HepG2 (cell line): ENCODE measurements around the gene NHP2. TPM values are rescaled to one million over a fixed set of nuclear protein-coding genes. Genes with fewer than 3 reads are reported as not detected.

ENCODE experiments used
- BCL6 ChIP-seq: IDR thresholded peaks from 2 replicates; pipeline ENCODE4 v1.6.1; 2016; ENCODE audit warnings: missing genetic modification reagents, missing compliant biosample characterization
- BRCA1 ChIP-seq: sonication (generic); formaldehyde crosslinking; IDR thresholded peaks from 2 replicates; pipeline ENCODE4 v1.4.0; 2020; ENCODE audit warnings: missing genetic modification reagents
- CC2D1A ChIP-seq: sonication (generic); formaldehyde crosslinking; IDR thresholded peaks from 2 replicates; pipeline ENCODE4 v1.8.1; 2023; ENCODE audit warnings: mild to moderate bottlenecking, missing genetic modification reagents
- CSRNP1 ChIP-seq: sonication (generic); formaldehyde crosslinking; IDR thresholded peaks from 2 replicates; pipeline ENCODE4 v1.8.1; 2023; ENCODE audit warnings: mild to moderate bottlenecking, missing genetic modification reagents
- MEIS1 ChIP-seq: sonication (generic); formaldehyde crosslinking; IDR thresholded peaks from 2 replicates; pipeline ENCODE4 v1.9.0; 2021; ENCODE audit warnings: mild to moderate bottlenecking, missing genetic modification reagents, moderate library complexity, borderline replicate concordance
- RXRB ChIP-seq: IDR thresholded peaks from 2 replicates; pipeline ENCODE4 v1.6.1; 2016; ENCODE audit warnings: borderline replicate concordance, missing genetic modification reagents, missing compliant biosample characterization
- TCF7L2 ChIP-seq: IDR thresholded peaks from 2 replicates; pipeline ENCODE4 v1.6.1; 2011; ENCODE audit warnings: mild to moderate bottlenecking, low read depth, low read length, moderate library complexity
- USF2 ChIP-seq, 2 experiments: sonication (generic) in 1 of 2; formaldehyde crosslinking in 1 of 2; IDR thresholded peaks; 2 replicates each; pipeline versions ENCODE4 v1.5.1 to v1.6.1; 2011 to 2020; ENCODE audit warnings: borderline replicate concordance in 1 of 2, low read depth in 1 of 2, low read length in 1 of 2, mild to moderate bottlenecking in 1 of 2, missing genetic modification reagents in 1 of 2, moderate library complexity in 1 of 2
- XBP1 ChIP-seq: sonication (generic); formaldehyde crosslinking; IDR thresholded peaks from 2 replicates; pipeline ENCODE4 v1.5.0; 2020; ENCODE audit warnings: missing genetic modification reagents
- ZBTB44 ChIP-seq: sonication (generic); formaldehyde crosslinking; IDR thresholded peaks from 2 replicates; pipeline ENCODE4 v1.4.0; 2020; ENCODE audit warnings: missing genetic modification reagents
- ZBTB8A ChIP-seq: sonication (generic); formaldehyde crosslinking; IDR thresholded peaks from 2 replicates; pipeline ENCODE4 v1.4.0; 2020; ENCODE audit warnings: mild to moderate bottlenecking, low read depth, missing genetic modification reagents, borderline replicate concordance
- ZNF205 ChIP-seq: IDR thresholded peaks from 2 replicates; pipeline ENCODE4 v1.6.1; 2018; ENCODE audit warnings: missing biosample characterization, missing genetic modification reagents
- ZNF256 ChIP-seq: sonication (generic); formaldehyde crosslinking; conservative IDR thresholded peaks from 2 replicates; pipeline ENCODE4 v1.4.0; 2020; ENCODE audit warnings: missing genetic modification reagents
- ZNF563 ChIP-seq: sonication (generic); formaldehyde crosslinking; IDR thresholded peaks from 2 replicates; pipeline ENCODE4 v1.8.0; 2022; ENCODE audit warnings: mild to moderate bottlenecking, moderate library complexity, missing genetic modification reagents
- ZNF678 ChIP-seq: sonication (generic); formaldehyde crosslinking; IDR thresholded peaks from 2 replicates; pipeline ENCODE4 v1.4.0; 2020; ENCODE audit warnings: mild to moderate bottlenecking, missing genetic modification reagents
- ZNF691 ChIP-seq: sonication (generic); formaldehyde crosslinking; IDR thresholded peaks from 2 replicates; pipeline ENCODE4 v1.4.0; 2020; ENCODE audit warnings: missing genetic modification reagents, low read depth, mild to moderate bottlenecking, borderline replicate concordance
- ZNF777 ChIP-seq: sonication (generic); formaldehyde crosslinking; IDR thresholded peaks from 2 replicates; pipeline ENCODE4 v1.4.0; 2020; ENCODE audit warnings: missing genetic modification reagents
- ZNF782 ChIP-seq: sonication (generic); formaldehyde crosslinking; IDR thresholded peaks from 2 replicates; pipeline ENCODE4 v1.4.0; 2020; ENCODE audit warnings: missing genetic modification reagents, mild to moderate bottlenecking, borderline replicate concordance
- polyA plus RNA-seq, 8 experiments: library from polyadenylated mRNA; depleted of rRNA in 3 of 8; stranded (reverse) in 7 of 8; unstranded in 1 of 8; fragments of >200 nt; fragmentation: Illumina TruSeq in 4 of 8; extraction: Trizol in 4 of 8; gene quantifications; 2 replicates each; pipeline versions ENCODE4 v1.2.1 to v1.2.3, GENCODE V29; 2011 to 2016; ENCODE audit warnings: low read depth in 4 of 8, missing spikeins in 1 of 8, mixed read lengths in 1 of 8; ENCODE audit not compliant: insufficient read depth in 1 of 8
- total RNA-seq, 5 experiments: library from RNA; depleted of rRNA; stranded (reverse); fragments of >200 nt; fragmentation: Illumina TruSeq; extraction: Trizol; gene quantifications; 2 replicates each; pipeline ENCODE4 v1.2.3, GENCODE V29; 2016; ENCODE audit warnings: low read depth in 1 of 5
- TF ChIP-seq, protein P1 (sequence below): sonication (generic); formaldehyde crosslinking; IDR thresholded peaks from 2 replicates; pipeline ENCODE4 v1.5.1; 2020; ENCODE audit warnings: missing genetic modification reagents, mild to moderate bottlenecking, borderline replicate concordance

The NHP2 gene
- total and polyA plus RNA-seq, 2 of the 13 experiments (the other 11 are each of a cell fraction or from before 2014, with no cell fraction given): 56.2 to 96.1 TPM

- TF ChIP-seq, protein P1, sequence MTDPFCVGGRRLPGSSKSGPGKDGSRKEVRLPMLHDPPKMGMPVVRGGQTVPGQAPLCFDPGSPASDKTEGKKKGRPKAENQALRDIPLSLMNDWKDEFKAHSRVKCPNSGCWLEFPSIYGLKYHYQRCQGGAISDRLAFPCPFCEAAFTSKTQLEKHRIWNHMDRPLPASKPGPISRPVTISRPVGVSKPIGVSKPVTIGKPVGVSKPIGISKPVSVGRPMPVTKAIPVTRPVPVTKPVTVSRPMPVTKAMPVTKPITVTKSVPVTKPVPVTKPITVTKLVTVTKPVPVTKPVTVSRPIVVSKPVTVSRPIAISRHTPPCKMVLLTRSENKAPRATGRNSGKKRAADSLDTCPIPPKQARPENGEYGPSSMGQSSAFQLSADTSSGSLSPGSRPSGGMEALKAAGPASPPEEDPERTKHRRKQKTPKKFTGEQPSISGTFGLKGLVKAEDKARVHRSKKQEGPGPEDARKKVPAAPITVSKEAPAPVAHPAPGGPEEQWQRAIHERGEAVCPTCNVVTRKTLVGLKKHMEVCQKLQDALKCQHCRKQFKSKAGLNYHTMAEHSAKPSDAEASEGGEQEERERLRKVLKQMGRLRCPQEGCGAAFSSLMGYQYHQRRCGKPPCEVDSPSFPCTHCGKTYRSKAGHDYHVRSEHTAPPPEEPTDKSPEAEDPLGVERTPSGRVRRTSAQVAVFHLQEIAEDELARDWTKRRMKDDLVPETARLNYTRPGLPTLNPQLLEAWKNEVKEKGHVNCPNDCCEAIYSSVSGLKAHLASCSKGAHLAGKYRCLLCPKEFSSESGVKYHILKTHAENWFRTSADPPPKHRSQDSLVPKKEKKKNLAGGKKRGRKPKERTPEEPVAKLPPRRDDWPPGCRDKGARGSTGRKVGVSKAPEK (CRISPR knock-in tag): peak; percentile 51; the same call in 1 of the 2 replicates
- no peak; the same call in 1 of the 2 replicates for TF ChIP-seq ZBTB44 (CRISPR knock-in tag)
- no peak for TF ChIP-seq XBP1 (CRISPR knock-in tag)
- no peak for TF ChIP-seq ZBTB8A
- no peak for TF ChIP-seq ZNF563 (CRISPR knock-in tag)
- TF ChIP-seq BCL6 (CRISPR knock-in tag): no peak
- peak; percentile 23; the same call in 1 of the 2 replicates for TF ChIP-seq RXRB
- no peak for TF ChIP-seq ZNF678 (CRISPR knock-in tag)
- TF ChIP-seq ZNF691 (CRISPR knock-in tag): no peak
- TF ChIP-seq ZNF205 (CRISPR knock-in tag): 0 out of 2 replicates have a peak, but pooled peaks have one; percentile 34
- no peak for TF ChIP-seq CSRNP1 (CRISPR knock-in tag)
- no peak for TF ChIP-seq ZNF256 (CRISPR knock-in tag)
- no peak for TF ChIP-seq USF2 (IDR thresholded peaks at IDR 0.05; ENCODE audit: low read depth, low read length)
- TF ChIP-seq USF2 (CRISPR knock-in tag; IDR thresholded peaks at IDR 0.05; ENCODE audit: borderline replicate concordance): no peak
- no peak for TF ChIP-seq BRCA1 (CRISPR knock-in tag)
- no peak for TF ChIP-seq CC2D1A (CRISPR knock-in tag)
- no peak for TF ChIP-seq TCF7L2
- TF ChIP-seq ZNF782 (CRISPR knock-in tag): no peak
- no peak for TF ChIP-seq ZNF777 (CRISPR knock-in tag)
- no peak for TF ChIP-seq MEIS1 (CRISPR knock-in tag)
Observed at GRCh38 chr5:178163772-178164735, 10.4 kb upstream of the NHP2 start (continued).
